ENCODE results near the gene MRPL16. TPM values are rescaled to one million over a fixed set of nuclear protein-coding genes. Genes with fewer than 3 reads are reported as not detected.

MRPL16 gene
- total RNA-seq, 1 experiment from 2014 or later = 59.8 TPM

- no peak for DNase-seq (ENCODE audit: low read depth, low spot score)
- in situ Hi-C loops (cut with HindIII; ENCODE audit: low pct_unique_long_range_greater_than_20kb, low sequenced_read_pairs) = no loop called here
These were observed 52.1 kb downstream of the MRPL16 start for GRCh38 chr11:59758401-59759037.

GRCh38 chr11:59756845-59757244 lies 53.7 kb downstream of the MRPL16 start:
- DNase-seq (ENCODE audit: low read depth, low spot score) = no peak
- in situ Hi-C loops (cut with HindIII; ENCODE audit: low pct_unique_long_range_greater_than_20kb, low sequenced_read_pairs) = no loop called here

- in situ Hi-C loops (cut with HindIII; ENCODE audit: low pct_unique_long_range_greater_than_20kb, low sequenced_read_pairs) = no loop called here
These were observed 54.1 kb downstream of the MRPL16 start for GRCh38 chr11:59756558-59756840.

More at GRCh38 chr11:59756558-59756840, 54.1 kb downstream of the MRPL16 start:
- DNase-seq (ENCODE audit: low read depth, low spot score) = no peak

Other genes with a start within 250 kb of the MRPL16 start
- gene OSBP, start 195.0 kb downstream of the MRPL16 start, total RNA-seq (2014; rRNA removed; shearing (Covaris generic)) = 17.8 and 21.1 TPM in 2 replicates
- 18.4 and 21.0 TPM in 2 replicates for gene PATL1, start 141.7 kb downstream of the MRPL16 start, total RNA-seq (2014; rRNA removed; shearing (Covaris generic))
- gene OR10V1, start 96.9 kb downstream of the MRPL16 start, total RNA-seq (2014; rRNA removed; shearing (Covaris generic)) = not detected in 2 replicates
- gene STX3, start 55.4 kb downstream of the MRPL16 start, total RNA-seq (2014; rRNA removed; shearing (Covaris generic)) = 75.8 and 82.8 TPM in 2 replicates
- 0.55 TPM in 1 of 2 replicates, not detected in the other for gene CBLIF, start 34.7 kb upstream of the MRPL16 start, total RNA-seq (2014; rRNA removed; shearing (Covaris generic))
- 219 and 227 TPM in 2 replicates for gene TCN1, start 55.7 kb upstream of the MRPL16 start, total RNA-seq (2014; rRNA removed; shearing (Covaris generic))
- gene OOSP3, start 68.0 kb upstream of the MRPL16 start, total RNA-seq (2014; rRNA removed; shearing (Covaris generic)) = not detected in 2 replicates
- not detected in 2 replicates for gene OOSP1, start 127.7 kb upstream of the MRPL16 start, total RNA-seq (2014; rRNA removed; shearing (Covaris generic))
- gene OOSP4A, start 153.3 kb upstream of the MRPL16 start, total RNA-seq (2014; rRNA removed; shearing (Covaris generic)) = not detected in 2 replicates
- not detected in 2 replicates for gene OOSP4B, start 206.4 kb upstream of the MRPL16 start, total RNA-seq (2014; rRNA removed; shearing (Covaris generic))
- gene OOSP2, start 229.6 kb upstream of the MRPL16 start, total RNA-seq (2014; rRNA removed; shearing (Covaris generic)) = not detected in 2 replicates
- not detected in 2 replicates for gene MS4A3, start 245.9 kb upstream of the MRPL16 start, total RNA-seq (2014; rRNA removed; shearing (Covaris generic))